Right ventricle myocardium inferior (tissue), 1 donor: Measurements from ENCODE around the gene RAB6B. TPM values are rescaled to one million over a fixed set of nuclear protein-coding genes. Genes with fewer than 3 reads are reported as not detected.
A peak's percentile ranks its signal among the peaks of the same experiment; 100 is the strongest.

ENCODE experiments used
- ATAC-seq: fragments of 200-7000 bp; cut with Tn5 transposase; one replicate; pipeline ENCODE4 v1.9.1; 2020; ENCODE audit warnings: mild to moderate bottlenecking, moderate library complexity
- DNase-seq: peaks from one replicate; pipeline ENCODE4 v3.0.0; 2021; ENCODE audit errors: missing footprints
- intact Hi-C: fragments of 100-400 bp; cut with DNase I; formaldehyde crosslinking; loops from one replicate; pipeline ENCODE4 v1.11.0; 2022
- total RNA-seq: library from RNA; stranded (reverse); fragmentation: NEBNext Ultra II Directional; extraction: Animal tissue kit (Norgen Biotek cat#: 25700); gene quantifications from one replicate; pipeline ENCODE4 v1.2.1, GENCODE V29; 2021
- donor health status: DM: no; HTN: yes; CAD: no; lungs with severe emphysema.

RAB6B gene
- total RNA-seq, 1 donor from 2014 or later = 58.8 TPM

- no peak for DNase-seq
- intact Hi-C loops = no loop called here
- no peak for ATAC-seq
Observed at GRCh38 chr3:133834621-133835417, 60.9 kb downstream of the RAB6B start.

- no peak for DNase-seq
- intact Hi-C loops = no loop called here
Observed at GRCh38 chr3:133833880-133834620, 61.6 kb downstream of the RAB6B start.

GRCh38 chr3:133833267-133833666 is 62.4 kb downstream of the RAB6B start:
- intact Hi-C loops = no loop called here
- ATAC-seq (no peak), DNase-seq (no peak)

More at GRCh38 chr3:133833880-133834620, 61.6 kb downstream of the RAB6B start:
- no peak for ATAC-seq

GRCh38 chr3:133832802-133833144 is 62.9 kb downstream of the RAB6B start:
- DNase-seq = no peak
- intact Hi-C loops = no loop called here
- ATAC-seq = no peak

GRCh38 chr3:133831966-133832801 is 63.5 kb downstream of the RAB6B start:
- no peak for DNase-seq
- intact Hi-C loops = no loop called here

GRCh38 chr3:133830071-133830470 is 65.6 kb downstream of the RAB6B start:
- intact Hi-C loops = no loop called here
- DNase-seq (no peak), ATAC-seq (peak; percentile 54)

More at GRCh38 chr3:133831966-133832801, 63.5 kb downstream of the RAB6B start:
- no peak for ATAC-seq

- no peak for DNase-seq
- peak; percentile 55 for ATAC-seq
- intact Hi-C loops = loop anchor here (2.0 kb wide), 1 partner anchor 63 kb away; no protein-coding TSS in a partner anchor
Observed at GRCh38 chr3:133829310-133829707, 66.4 kb downstream of the RAB6B start.

GRCh38 chr3:133828576-133829309 is 66.9 kb downstream of the RAB6B start:
- DNase-seq = no peak
- intact Hi-C loops = loop anchor here (2.0 kb wide), 1 partner anchor 64 kb away; no protein-coding TSS in a partner anchor
- ATAC-seq = peak; percentile 69

GRCh38 chr3:133827684-133828083 is 68.0 kb downstream of the RAB6B start:
- intact Hi-C loops = loop anchor here (2.0 kb wide), 1 partner anchor 65 kb away; no protein-coding TSS in a partner anchor
- ATAC-seq (no peak), DNase-seq (no peak)

- intact Hi-C loops = no loop called here
- DNase-seq (no peak), ATAC-seq (no peak)
Observed at GRCh38 chr3:133827136-133827535, 68.5 kb downstream of the RAB6B start.

GRCh38 chr3:133825969-133826727 is 69.5 kb downstream of the RAB6B start:
- ATAC-seq = no peak
- no peak for DNase-seq
- intact Hi-C loops = no loop called here

- DNase-seq (no peak), ATAC-seq (no peak)
- intact Hi-C loops = no loop called here
Observed at GRCh38 chr3:133824961-133825485, 70.7 kb downstream of the RAB6B start.

- intact Hi-C loops = no loop called here
- DNase-seq (no peak), ATAC-seq (peak; percentile 65)
Observed at GRCh38 chr3:133821767-133822638, 73.7 kb downstream of the RAB6B start.

GRCh38 chr3:133820889-133821675 is 74.6 kb downstream of the RAB6B start:
- no peak for DNase-seq
- no peak for ATAC-seq
- intact Hi-C loops = no loop called here

GRCh38 chr3:133820129-133820528 is 75.6 kb downstream of the RAB6B start:
- no peak for ATAC-seq
- DNase-seq = no peak
- intact Hi-C loops = no loop called here

GRCh38 chr3:133815386-133815785 is 80.3 kb downstream of the RAB6B start:
- DNase-seq (no peak), ATAC-seq (no peak)
- intact Hi-C loops = no loop called here
